ENCODE measurements around the gene EIF3D. TPM values are rescaled to one million over a fixed set of nuclear protein-coding genes. Genes with fewer than 3 reads are reported as not detected.

The EIF3D gene
- total and polyA plus RNA-seq, 2 experiments from 2014 or later: 148 to 381 TPM

DNA sequence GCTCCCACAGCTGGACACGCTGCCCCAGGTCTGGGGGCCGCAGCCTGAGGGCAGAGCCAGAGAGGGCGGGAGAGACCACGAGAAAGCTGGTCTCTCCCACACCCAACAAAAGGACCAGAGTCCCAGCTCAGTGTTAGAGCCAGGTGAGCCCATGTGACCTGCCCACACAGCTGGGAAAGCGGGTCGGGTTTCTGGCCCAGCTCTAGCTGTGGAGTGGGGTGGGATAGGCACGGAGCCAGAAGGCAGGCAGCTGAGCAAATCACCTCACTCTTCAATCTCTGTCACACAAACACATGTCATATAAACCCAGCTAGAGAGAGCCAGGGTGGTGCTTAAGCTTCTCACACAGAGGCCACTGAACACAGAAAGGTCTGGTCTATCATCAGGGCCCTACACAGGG is 7.8 kb upstream of the EIF3D start:
- Histone ChIP-seq H3K4me1 (ENCODE audit: insufficient read depth) (no peaks in the 10 kb centered on the region; the same call in none of the 2 replicates), H3K4me2 (no peak overlapping the region), H2AFZ (no peak overlapping the region), H3K27ac (ENCODE audit: low read depth) (no peak overlapping the region), H3K9me2 (ENCODE audit: insufficient read depth) (0 out of 2 replicates have a peak, but pooled peaks cover 6% of the 10 kb centered on the region), H3K79me2 (replicated peaks; ENCODE audit: insufficient read depth) (no peaks in the 10 kb centered on the region), H3K27me3 (ENCODE audit: insufficient read depth) (no peaks in the 10 kb centered on the region), H3K36me3 (ENCODE audit: insufficient read depth) (no peaks in the 10 kb centered on the region), H3F3A (replicated peaks; ENCODE audit: low read depth) (no peaks in the 10 kb centered on the region), H4K20me1 (replicated peaks; ENCODE audit: insufficient read depth) (no peaks in the 10 kb centered on the region), H3K4me3 (no peak overlapping the region)
- no peak overlapping the region for H3K27ac Mint-ChIP-seq
- ATAC-seq (peak; percentile 87), DNase-seq (ENCODE audit: low spot score) (peak; percentile 29)
- H3K27me3 Mint-ChIP-seq (ENCODE audit: insufficient read depth, low read depth, poor library complexity): peaks cover under 1% of the 10 kb centered on the region
- H3K36me3 Mint-ChIP-seq (ENCODE audit: low read depth): peaks cover 3% of the 10 kb centered on the region; the same call in 1 of the 3 replicates
- H3K4me3 Mint-ChIP-seq: no peak overlapping the region
- TF ChIP-seq, protein P1, sequence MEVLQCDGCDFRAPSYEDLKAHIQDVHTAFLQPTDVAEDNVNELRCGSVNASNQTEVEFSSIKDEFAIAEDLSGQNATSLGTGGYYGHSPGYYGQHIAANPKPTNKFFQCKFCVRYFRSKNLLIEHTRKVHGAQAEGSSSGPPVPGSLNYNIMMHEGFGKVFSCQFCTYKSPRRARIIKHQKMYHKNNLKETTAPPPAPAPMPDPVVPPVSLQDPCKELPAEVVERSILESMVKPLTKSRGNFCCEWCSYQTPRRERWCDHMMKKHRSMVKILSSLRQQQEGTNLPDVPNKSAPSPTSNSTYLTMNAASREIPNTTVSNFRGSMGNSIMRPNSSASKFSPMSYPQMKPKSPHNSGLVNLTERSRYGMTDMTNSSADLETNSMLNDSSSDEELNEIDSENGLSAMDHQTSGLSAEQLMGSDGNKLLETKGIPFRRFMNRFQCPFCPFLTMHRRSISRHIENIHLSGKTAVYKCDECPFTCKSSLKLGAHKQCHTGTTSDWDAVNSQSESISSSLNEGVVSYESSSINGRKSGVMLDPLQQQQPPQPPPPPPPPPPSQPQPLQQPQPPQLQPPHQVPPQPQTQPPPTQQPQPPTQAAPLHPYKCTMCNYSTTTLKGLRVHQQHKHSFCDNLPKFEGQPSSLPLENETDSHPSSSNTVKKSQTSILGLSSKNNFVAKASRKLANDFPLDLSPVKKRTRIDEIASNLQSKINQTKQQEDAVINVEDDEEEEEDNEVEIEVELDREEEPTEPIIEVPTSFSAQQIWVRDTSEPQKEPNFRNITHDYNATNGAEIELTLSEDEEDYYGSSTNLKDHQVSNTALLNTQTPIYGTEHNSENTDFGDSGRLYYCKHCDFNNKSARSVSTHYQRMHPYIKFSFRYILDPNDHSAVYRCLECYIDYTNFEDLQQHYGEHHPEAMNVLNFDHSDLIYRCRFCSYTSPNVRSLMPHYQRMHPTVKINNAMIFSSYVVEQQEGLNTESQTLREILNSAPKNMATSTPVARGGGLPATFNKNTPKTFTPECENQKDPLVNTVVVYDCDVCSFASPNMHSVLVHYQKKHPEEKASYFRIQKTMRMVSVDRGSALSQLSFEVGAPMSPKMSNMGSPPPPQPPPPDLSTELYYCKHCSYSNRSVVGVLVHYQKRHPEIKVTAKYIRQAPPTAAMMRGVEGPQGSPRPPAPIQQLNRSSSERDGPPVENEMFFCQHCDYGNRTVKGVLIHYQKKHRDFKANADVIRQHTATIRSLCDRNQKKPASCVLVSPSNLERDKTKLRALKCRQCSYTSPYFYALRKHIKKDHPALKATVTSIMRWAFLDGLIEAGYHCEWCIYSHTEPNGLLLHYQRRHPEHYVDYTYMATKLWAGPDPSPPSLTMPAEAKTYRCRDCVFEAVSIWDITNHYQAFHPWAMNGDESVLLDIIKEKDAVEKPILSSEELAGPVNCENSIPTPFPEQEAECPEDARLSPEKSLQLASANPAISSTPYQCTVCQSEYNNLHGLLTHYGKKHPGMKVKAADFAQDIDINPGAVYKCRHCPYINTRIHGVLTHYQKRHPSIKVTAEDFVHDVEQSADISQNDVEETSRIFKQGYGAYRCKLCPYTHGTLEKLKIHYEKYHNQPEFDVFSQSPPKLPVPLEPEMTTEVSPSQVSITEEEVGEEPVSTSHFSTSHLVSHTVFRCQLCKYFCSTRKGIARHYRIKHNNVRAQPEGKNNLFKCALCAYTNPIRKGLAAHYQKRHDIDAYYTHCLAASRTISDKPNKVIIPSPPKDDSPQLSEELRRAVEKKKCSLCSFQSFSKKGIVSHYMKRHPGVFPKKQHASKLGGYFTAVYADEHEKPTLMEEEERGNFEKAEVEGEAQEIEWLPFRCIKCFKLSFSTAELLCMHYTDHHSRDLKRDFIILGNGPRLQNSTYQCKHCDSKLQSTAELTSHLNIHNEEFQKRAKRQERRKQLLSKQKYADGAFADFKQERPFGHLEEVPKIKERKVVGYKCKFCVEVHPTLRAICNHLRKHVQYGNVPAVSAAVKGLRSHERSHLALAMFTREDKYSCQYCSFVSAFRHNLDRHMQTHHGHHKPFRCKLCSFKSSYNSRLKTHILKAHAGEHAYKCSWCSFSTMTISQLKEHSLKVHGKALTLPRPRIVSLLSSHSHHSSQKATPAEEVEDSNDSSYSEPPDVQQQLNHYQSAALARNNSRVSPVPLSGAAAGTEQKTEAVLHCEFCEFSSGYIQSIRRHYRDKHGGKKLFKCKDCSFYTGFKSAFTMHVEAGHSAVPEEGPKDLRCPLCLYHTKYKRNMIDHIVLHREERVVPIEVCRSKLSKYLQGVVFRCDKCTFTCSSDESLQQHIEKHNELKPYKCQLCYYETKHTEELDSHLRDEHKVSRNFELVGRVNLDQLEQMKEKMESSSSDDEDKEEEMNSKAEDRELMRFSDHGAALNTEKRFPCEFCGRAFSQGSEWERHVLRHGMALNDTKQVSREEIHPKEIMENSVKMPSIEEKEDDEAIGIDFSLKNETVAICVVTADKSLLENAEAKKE (CRISPR knock-in tag; IDR thresholded peaks at IDR 0.05): no peak
- TF ChIP-seq POLR2AphosphoS5 (IDR thresholded peaks at IDR 0.05; ENCODE audit: low read depth) (no peak), EZH2phosphoT487 (IDR thresholded peaks at IDR 0.05; ENCODE audit: unreplicated experiment) (no peak), ZNF114 (CRISPR knock-in tag; IDR thresholded peaks at IDR 0.05) (no peak), CREB1 (CRISPR knock-in tag; IDR thresholded peaks at IDR 0.05; ENCODE audit: low read depth) (no peak), NANOG (IDR thresholded peaks at IDR 0.05; ENCODE audit: borderline replicate concordance) (no peak), JUNB (IDR thresholded peaks at IDR 0.05; ENCODE audit: unreplicated experiment) (no peak), EZH2 (IDR thresholded peaks at IDR 0.05; ENCODE audit: low read depth, unreplicated experiment) (no peak), STAT1 (IDR thresholded peaks at IDR 0.05; ENCODE audit: unreplicated experiment) (no peak), ZNF331 (CRISPR knock-in tag; IDR thresholded peaks at IDR 0.05; ENCODE audit: low read depth) (no peak)
- TF ChIP-seq, protein P2, sequence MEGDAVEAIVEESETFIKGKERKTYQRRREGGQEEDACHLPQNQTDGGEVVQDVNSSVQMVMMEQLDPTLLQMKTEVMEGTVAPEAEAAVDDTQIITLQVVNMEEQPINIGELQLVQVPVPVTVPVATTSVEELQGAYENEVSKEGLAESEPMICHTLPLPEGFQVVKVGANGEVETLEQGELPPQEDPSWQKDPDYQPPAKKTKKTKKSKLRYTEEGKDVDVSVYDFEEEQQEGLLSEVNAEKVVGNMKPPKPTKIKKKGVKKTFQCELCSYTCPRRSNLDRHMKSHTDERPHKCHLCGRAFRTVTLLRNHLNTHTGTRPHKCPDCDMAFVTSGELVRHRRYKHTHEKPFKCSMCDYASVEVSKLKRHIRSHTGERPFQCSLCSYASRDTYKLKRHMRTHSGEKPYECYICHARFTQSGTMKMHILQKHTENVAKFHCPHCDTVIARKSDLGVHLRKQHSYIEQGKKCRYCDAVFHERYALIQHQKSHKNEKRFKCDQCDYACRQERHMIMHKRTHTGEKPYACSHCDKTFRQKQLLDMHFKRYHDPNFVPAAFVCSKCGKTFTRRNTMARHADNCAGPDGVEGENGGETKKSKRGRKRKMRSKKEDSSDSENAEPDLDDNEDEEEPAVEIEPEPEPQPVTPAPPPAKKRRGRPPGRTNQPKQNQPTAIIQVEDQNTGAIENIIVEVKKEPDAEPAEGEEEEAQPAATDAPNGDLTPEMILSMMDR (conservative IDR thresholded peaks at IDR 0.05; ENCODE audit: low read depth in 2 of 2): no peak; a peak in 1 of 4 replicates
- TF ChIP-seq, protein P3, sequence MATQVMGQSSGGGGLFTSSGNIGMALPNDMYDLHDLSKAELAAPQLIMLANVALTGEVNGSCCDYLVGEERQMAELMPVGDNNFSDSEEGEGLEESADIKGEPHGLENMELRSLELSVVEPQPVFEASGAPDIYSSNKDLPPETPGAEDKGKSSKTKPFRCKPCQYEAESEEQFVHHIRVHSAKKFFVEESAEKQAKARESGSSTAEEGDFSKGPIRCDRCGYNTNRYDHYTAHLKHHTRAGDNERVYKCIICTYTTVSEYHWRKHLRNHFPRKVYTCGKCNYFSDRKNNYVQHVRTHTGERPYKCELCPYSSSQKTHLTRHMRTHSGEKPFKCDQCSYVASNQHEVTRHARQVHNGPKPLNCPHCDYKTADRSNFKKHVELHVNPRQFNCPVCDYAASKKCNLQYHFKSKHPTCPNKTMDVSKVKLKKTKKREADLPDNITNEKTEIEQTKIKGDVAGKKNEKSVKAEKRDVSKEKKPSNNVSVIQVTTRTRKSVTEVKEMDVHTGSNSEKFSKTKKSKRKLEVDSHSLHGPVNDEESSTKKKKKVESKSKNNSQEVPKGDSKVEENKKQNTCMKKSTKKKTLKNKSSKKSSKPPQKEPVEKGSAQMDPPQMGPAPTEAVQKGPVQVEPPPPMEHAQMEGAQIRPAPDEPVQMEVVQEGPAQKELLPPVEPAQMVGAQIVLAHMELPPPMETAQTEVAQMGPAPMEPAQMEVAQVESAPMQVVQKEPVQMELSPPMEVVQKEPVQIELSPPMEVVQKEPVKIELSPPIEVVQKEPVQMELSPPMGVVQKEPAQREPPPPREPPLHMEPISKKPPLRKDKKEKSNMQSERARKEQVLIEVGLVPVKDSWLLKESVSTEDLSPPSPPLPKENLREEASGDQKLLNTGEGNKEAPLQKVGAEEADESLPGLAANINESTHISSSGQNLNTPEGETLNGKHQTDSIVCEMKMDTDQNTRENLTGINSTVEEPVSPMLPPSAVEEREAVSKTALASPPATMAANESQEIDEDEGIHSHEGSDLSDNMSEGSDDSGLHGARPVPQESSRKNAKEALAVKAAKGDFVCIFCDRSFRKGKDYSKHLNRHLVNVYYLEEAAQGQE (IDR thresholded peaks at IDR 0.05; ENCODE audit: unreplicated experiment): no peak
- TF ChIP-seq, protein P4, sequence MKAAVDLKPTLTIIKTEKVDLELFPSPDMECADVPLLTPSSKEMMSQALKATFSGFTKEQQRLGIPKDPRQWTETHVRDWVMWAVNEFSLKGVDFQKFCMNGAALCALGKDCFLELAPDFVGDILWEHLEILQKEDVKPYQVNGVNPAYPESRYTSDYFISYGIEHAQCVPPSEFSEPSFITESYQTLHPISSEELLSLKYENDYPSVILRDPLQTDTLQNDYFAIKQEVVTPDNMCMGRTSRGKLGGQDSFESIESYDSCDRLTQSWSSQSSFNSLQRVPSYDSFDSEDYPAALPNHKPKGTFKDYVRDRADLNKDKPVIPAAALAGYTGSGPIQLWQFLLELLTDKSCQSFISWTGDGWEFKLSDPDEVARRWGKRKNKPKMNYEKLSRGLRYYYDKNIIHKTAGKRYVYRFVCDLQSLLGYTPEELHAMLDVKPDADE (IDR thresholded peaks at IDR 0.05): no peak
- H3K9me3 Mint-ChIP-seq: peaks cover 18% of the 10 kb centered on the region
- H3K4me1 Mint-ChIP-seq: no peaks in the 10 kb centered on the region; the same call in 2 of the 3 replicates

Data from GM23338 (cell line).